PC-3 (cell line): Measurements from ENCODE around the gene ATL2. TPM values are rescaled to one million over a fixed set of nuclear protein-coding genes. Genes with fewer than 3 reads are reported as not detected.

Experiments used
- ATAC-seq: fragments of 200-7000 bp; cut with Tn5 transposase; 2 replicates; pipeline ENCODE4 v1.9.1; 2020; ENCODE audit warnings: mild to moderate bottlenecking, moderate library complexity
- BruUV-seq: library from RNA; stranded (reverse); fragments of 400-500 nt; replicated peaks from 2 replicates; lab custom pipeline; 2021; lab: Mats Ljungman, UMichigan
- CTCF ChIA-PET: fragments of 300-600 bp; sonication (Branson Sonifier 250); formaldehyde crosslinking; loops from one replicate; lab custom pipeline; 2022; ENCODE audit warnings: antibody characterized with exemption; lab: Charles Lee
- POLR2A ChIA-PET: fragments of 300-600 bp; sonication (Branson Sonifier 250); formaldehyde crosslinking; loops from one replicate; lab custom pipeline; 2022; ENCODE audit warnings: antibody characterized with exemption; ENCODE audit not compliant: unreplicated experiment; lab: Charles Lee
- DNase-seq: peaks from one replicate; pipeline ENCODE4 v3.0.0-alpha.2; 2015
- H2AFZ ChIP-seq: fragments of 300-600 bp; sonication (generic); 2 replicates; pipeline ENCODE4 v1.6.0; 2016; ENCODE audit warnings: antibody characterized with exemption, low read length
- H3F3A ChIP-seq: fragments of 300-600 bp; sonication (generic); one replicate; pipeline ENCODE4 v1.6.0; 2017; ENCODE audit warnings: antibody characterized with exemption, low read length, control low read depth, mild to moderate bottlenecking; ENCODE audit not compliant: unreplicated experiment
- H3K27ac ChIP-seq: fragments of 300-600 bp; sonication (generic); 2 replicates; pipeline ENCODE4 v1.5.1; 2016; ENCODE audit warnings: mild to moderate bottlenecking, low read length
- H3K27me3 ChIP-seq: fragments of 300-600 bp; sonication (generic); 2 replicates; pipeline ENCODE4 v1.6.1; 2016; ENCODE audit warnings: low read length, mixed read lengths
- H3K36me3 ChIP-seq: fragments of 300-600 bp; sonication (generic); 2 replicates; pipeline ENCODE4 v1.6.1; 2016; ENCODE audit warnings: low read depth, mixed run types, low read length, mixed read lengths
- H3K4me1 ChIP-seq: fragments of 300-600 bp; sonication (generic); 2 replicates; pipeline ENCODE4 v1.5.1; 2016; ENCODE audit warnings: low read length; ENCODE audit not compliant: insufficient read depth
- H3K4me2 ChIP-seq: fragments of 300-600 bp; sonication (generic); 2 replicates; pipeline ENCODE4 v1.6.0; 2016; ENCODE audit warnings: low read length
- H3K4me3 ChIP-seq: fragments of 300-600 bp; sonication (generic); 2 replicates; pipeline ENCODE4 v1.5.1; 2016; ENCODE audit warnings: mild to moderate bottlenecking, low read length, mixed read lengths
- H3K79me2 ChIP-seq: fragments of 300-600 bp; sonication (generic); 2 replicates; pipeline ENCODE4 v1.6.1; 2017; ENCODE audit warnings: low read length, mixed read lengths
- H3K9ac ChIP-seq: fragments of 300-600 bp; sonication (generic); 2 replicates; pipeline ENCODE4 v1.6.0; 2016; ENCODE audit warnings: mild to moderate bottlenecking, low read length
- H3K9me2 ChIP-seq: fragments of 300-600 bp; sonication (generic); replicated peaks from 2 replicates; pipeline ENCODE4 v1.6.1; 2016; ENCODE audit warnings: mixed run types, low read length, mixed read lengths
- H3K9me3 ChIP-seq: fragments of 300-600 bp; sonication (generic); 2 replicates; pipeline ENCODE4 v1.6.1; 2016; ENCODE audit warnings: low read length, mixed read lengths
- H4K20me1 ChIP-seq: fragments of 300-600 bp; sonication (generic); 2 replicates; pipeline ENCODE4 v1.6.1; 2016; ENCODE audit warnings: low read length, mixed read lengths
- EZH2 ChIP-seq: fragments of 300-600 bp; sonication (generic); IDR thresholded peaks from one replicate; pipeline ENCODE4 v1.6.1; 2017; ENCODE audit warnings: antibody characterized with exemption, mild to moderate bottlenecking, low read length; ENCODE audit not compliant: unreplicated experiment
- EZH2phosphoT487 ChIP-seq: fragments of 300-600 bp; sonication (generic); IDR thresholded peaks from 2 replicates; pipeline ENCODE4 v1.6.1; 2018; ENCODE audit warnings: mild to moderate bottlenecking, antibody characterized with exemption, low read length, borderline replicate concordance
- intact Hi-C: fragments of 100-400 bp; cut with micrococcal nuclease; formaldehyde crosslinking; loops from 2 replicates; pipeline ENCODE4 v1.9.0; 2023
- total RNA-seq: library from RNA; depleted of rRNA; stranded (reverse); fragments of >200 nt; gene quantifications from 2 replicates; pipeline ENCODE4 v1.2.3, GENCODE V29; 2014
- TF ChIP-seq, protein P1 (sequence below): fragments of 300-600 bp; sonication (generic); conservative IDR thresholded peaks from 2 replicates; pipeline ENCODE4 v1.5.1; 2017; ENCODE audit warnings: antibody characterized with exemption, low read depth, mild to moderate bottlenecking, low read length

Gene ATL2
- total RNA-seq, 1 experiment from 2014 or later: 89.4 TPM

DNA sequence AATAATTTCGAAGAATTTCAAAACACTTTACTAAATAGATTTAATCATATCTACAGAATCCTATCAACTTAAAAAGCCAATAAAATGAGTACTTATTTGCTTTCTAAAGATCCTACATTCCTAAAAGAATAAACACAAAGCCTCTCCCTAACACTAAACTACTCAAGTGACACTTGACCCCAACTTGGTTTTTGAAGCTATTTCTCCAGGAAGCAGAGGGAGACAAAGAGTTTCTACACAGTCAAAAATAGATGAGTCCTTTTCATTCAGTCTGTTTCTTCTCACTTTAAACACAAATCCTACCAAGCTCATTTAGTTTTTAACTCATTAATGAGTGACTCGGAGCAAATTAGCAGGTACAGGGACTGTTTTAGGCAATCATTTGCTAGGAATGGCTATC, 2.1 kb downstream of the ATL2 start:
- Histone ChIP-seq H3K4me1 (peaks cover 23% of the 10 kb centered on the region), H3K9ac (peak overlapping the region; percentile 91), H3K36me3 (peaks cover 11% of the 10 kb centered on the region; the same call in 1 of the 2 replicates), H3K4me2 (peak overlapping the region; percentile 81), H3K9me2 (no peaks in the 10 kb centered on the region), H3K9me3 (no peaks in the 10 kb centered on the region), H3F3A (no peaks in the 10 kb centered on the region), H2AFZ (no peak overlapping the region), H3K4me3 (peak overlapping the region; percentile 74), H3K27ac (no peak overlapping the region), H3K79me2 (peaks cover 66% of the 10 kb centered on the region), H4K20me1 (peaks cover 49% of the 10 kb centered on the region), H3K27me3 (no peaks in the 10 kb centered on the region)
- intact Hi-C loops: loop anchor here (5.0 to 10.0 kb wide), 3 partner anchors 58 to 377 kb away; partner anchors contain the start of gene SRSF7
- ATAC-seq (no peak), DNase-seq (peak; percentile 40)
- CTCF ChIA-PET: interaction anchor here (0.7 to 2.6 kb wide), 6 partner anchors 9 to 207 kb away, joined by 3 to 21 read pairs (median 5); no protein-coding TSS in a partner anchor
- TF ChIP-seq EZH2phosphoT487: no peak
- TF ChIP-seq EZH2: no peak
- TF ChIP-seq, protein P1, sequence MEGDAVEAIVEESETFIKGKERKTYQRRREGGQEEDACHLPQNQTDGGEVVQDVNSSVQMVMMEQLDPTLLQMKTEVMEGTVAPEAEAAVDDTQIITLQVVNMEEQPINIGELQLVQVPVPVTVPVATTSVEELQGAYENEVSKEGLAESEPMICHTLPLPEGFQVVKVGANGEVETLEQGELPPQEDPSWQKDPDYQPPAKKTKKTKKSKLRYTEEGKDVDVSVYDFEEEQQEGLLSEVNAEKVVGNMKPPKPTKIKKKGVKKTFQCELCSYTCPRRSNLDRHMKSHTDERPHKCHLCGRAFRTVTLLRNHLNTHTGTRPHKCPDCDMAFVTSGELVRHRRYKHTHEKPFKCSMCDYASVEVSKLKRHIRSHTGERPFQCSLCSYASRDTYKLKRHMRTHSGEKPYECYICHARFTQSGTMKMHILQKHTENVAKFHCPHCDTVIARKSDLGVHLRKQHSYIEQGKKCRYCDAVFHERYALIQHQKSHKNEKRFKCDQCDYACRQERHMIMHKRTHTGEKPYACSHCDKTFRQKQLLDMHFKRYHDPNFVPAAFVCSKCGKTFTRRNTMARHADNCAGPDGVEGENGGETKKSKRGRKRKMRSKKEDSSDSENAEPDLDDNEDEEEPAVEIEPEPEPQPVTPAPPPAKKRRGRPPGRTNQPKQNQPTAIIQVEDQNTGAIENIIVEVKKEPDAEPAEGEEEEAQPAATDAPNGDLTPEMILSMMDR: 0 out of 2 replicates have a peak, but pooled peaks have one; percentile 12
- BruUV-seq: no TSS peak
- POLR2A ChIA-PET: no interaction called here

DNA sequence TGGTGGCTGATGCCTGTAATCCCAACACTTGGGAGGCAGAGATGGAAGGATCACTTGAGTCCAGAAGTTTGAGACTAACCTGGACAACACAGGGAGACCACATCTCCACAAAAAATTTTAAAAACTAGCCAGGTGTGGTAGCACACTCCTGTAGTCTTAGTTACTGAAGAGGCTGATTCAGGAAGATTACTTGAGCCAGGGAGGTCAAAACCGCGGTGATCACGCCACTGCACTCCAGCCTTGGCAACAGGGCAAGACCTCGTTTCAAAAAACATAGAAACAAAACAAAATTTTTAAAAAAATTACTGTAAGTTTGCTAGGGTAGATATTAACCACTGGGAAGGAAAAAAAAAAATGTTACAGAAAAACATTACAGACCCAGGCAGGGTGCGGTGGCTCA, 5.8 kb downstream of the ATL2 start:
- ChIA-PET CTCF (no interaction called here), POLR2A (no interaction called here)
- Histone ChIP-seq H3K4me3 (no peak overlapping the region), H3F3A (no peaks in the 10 kb centered on the region), H2AFZ (no peak overlapping the region), H3K4me2 (no peak overlapping the region), H3K36me3 (peaks cover 11% of the 10 kb centered on the region; the same call in 1 of the 2 replicates), H3K9me2 (no peaks in the 10 kb centered on the region), H4K20me1 (peaks cover 64% of the 10 kb centered on the region), H3K9ac (no peak overlapping the region), H3K27ac (no peak overlapping the region), H3K79me2 (peaks cover 100% of the 10 kb centered on the region), H3K4me1 (peaks cover 12% of the 10 kb centered on the region), H3K27me3 (no peaks in the 10 kb centered on the region), H3K9me3 (no peaks in the 10 kb centered on the region)
- no TSS peak for BruUV-seq
- no peak for DNase-seq
- TF ChIP-seq EZH2phosphoT487: no peak
- TF ChIP-seq, protein P1: no peak
- ATAC-seq: no peak
- intact Hi-C loops: loop anchor here (10.0 kb wide), 1 partner anchor 144 kb away; no protein-coding TSS in a partner anchor

DNA sequence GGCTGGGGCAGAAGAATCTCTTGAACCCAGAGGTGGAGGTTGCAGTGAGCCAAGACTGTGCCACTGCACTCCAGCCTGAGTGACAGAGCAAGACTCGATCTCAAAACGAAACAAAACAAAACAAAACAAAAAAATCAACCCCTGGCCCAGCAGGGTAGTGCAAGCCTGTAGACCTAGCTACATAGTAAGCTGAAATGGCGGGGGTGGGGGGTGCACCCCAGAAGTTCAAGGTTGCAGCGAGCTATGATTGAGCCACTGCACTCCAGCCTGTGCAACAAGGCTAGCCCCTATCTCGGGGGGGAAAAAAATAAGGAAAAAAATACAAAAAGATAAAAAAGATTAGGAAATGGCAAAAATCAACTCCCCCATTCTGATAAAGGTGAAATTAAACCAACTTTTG, 6.4 kb downstream of the ATL2 start:
- Histone ChIP-seq H2AFZ (no peak overlapping the region), H3K79me2 (peaks cover 100% of the 10 kb centered on the region), H3K27me3 (no peaks in the 10 kb centered on the region), H3K4me3 (no peak overlapping the region), H3F3A (no peaks in the 10 kb centered on the region), H3K4me2 (no peak overlapping the region), H3K9ac (no peak overlapping the region), H3K36me3 (peaks cover 11% of the 10 kb centered on the region; the same call in 1 of the 2 replicates), H4K20me1 (peaks cover 64% of the 10 kb centered on the region), H3K27ac (no peak overlapping the region), H3K4me1 (peaks cover 12% of the 10 kb centered on the region), H3K9me3 (no peaks in the 10 kb centered on the region), H3K9me2 (no peaks in the 10 kb centered on the region)
- intact Hi-C loops: loop anchor here (10.0 kb wide), 1 partner anchor 144 kb away; no protein-coding TSS in a partner anchor
- TF ChIP-seq, protein P1: no peak
- TF ChIP-seq EZH2: no peak
- TF ChIP-seq EZH2phosphoT487: no peak
- ATAC-seq (no peak), DNase-seq (no peak)
- no TSS peak for BruUV-seq
- CTCF ChIA-PET: no interaction called here
- POLR2A ChIA-PET: no interaction called here
